HepG2 (cell line): ENCODE measurements around the gene MED19. TPM values are rescaled to one million over a fixed set of nuclear protein-coding genes. Genes with fewer than 3 reads are reported as not detected.
A peak's percentile ranks its signal among the peaks of the same experiment; 100 is the strongest.

Experiments used
- ATF7 ChIP-seq, 2 experiments: fragments of 450-650 bp in 1 of 2; sonication (generic) in 1 of 2; formaldehyde crosslinking in 1 of 2; IDR thresholded peaks; 2 replicates each; pipeline versions ENCODE4 v1.4.0 to v1.6.1; 2016 to 2020; ENCODE audit warnings: antibody characterized with exemption in 1 of 2, mild to moderate bottlenecking in 1 of 2, missing genetic modification reagents in 1 of 2
- CBX2 ChIP-seq, 2 experiments: fragments of 200-600 bp in 1 of 2; sonication (generic); formaldehyde crosslinking in 1 of 2; IDR thresholded peaks; 2 replicates each; pipeline versions ENCODE4 v1.7.0 to v1.8.1; 2018 to 2022; ENCODE audit warnings: low read depth in 2 of 2, low read length in 1 of 2, mild to moderate bottlenecking in 1 of 2, missing genetic modification reagents in 1 of 2
- CHD2 ChIP-seq: IDR thresholded peaks from 2 replicates; pipeline ENCODE4 v1.6.1; 2011; ENCODE audit warnings: low read depth, low read length, improper control_type of control experiment
- ELF1 ChIP-seq: sonication (generic); formaldehyde crosslinking; IDR thresholded peaks from 2 replicates; pipeline ENCODE4 v1.4.0; 2020; ENCODE audit warnings: missing genetic modification reagents
- EP300 ChIP-seq, 3 experiments: sonication (generic) in 1 of 3; formaldehyde crosslinking in 1 of 3; IDR thresholded peaks; 2 replicates each; pipeline versions ENCODE4 v1.5.1 to v1.6.1; 2011 to 2020; ENCODE audit warnings: low read depth in 2 of 3, low read length in 2 of 3, borderline replicate concordance in 1 of 3, improper control_type of control experiment in 1 of 3, mild to moderate bottlenecking in 1 of 3, missing genetic modification reagents in 1 of 3, moderate library complexity in 1 of 3
- GFI1 ChIP-seq: sonication (generic); formaldehyde crosslinking; IDR thresholded peaks from 2 replicates; pipeline ENCODE4 v1.5.0; 2020; ENCODE audit warnings: missing genetic modification reagents, mild to moderate bottlenecking, borderline replicate concordance
- KLF16 ChIP-seq, 2 experiments: sonication (generic) in 1 of 2; formaldehyde crosslinking in 1 of 2; IDR thresholded peaks; 2 replicates each; pipeline versions ENCODE4 v1.6.1 to v1.8.0; 2016 to 2023; ENCODE audit warnings: missing genetic modification reagents in 2 of 2, missing compliant biosample characterization in 1 of 2
- ONECUT2 ChIP-seq: sonication (generic); formaldehyde crosslinking; IDR thresholded peaks from 2 replicates; pipeline ENCODE4 v1.4.0; 2020; ENCODE audit warnings: missing genetic modification reagents
- PAWR ChIP-seq: sonication (generic); formaldehyde crosslinking; IDR thresholded peaks from 2 replicates; pipeline ENCODE4 v1.4.0; 2020; ENCODE audit warnings: missing genetic modification reagents, mild to moderate bottlenecking, borderline replicate concordance
- RCOR2 ChIP-seq: IDR thresholded peaks from 2 replicates; pipeline ENCODE4 v1.6.1; 2016; ENCODE audit warnings: missing biosample characterization, missing genetic modification reagents
- SALL2 ChIP-seq: sonication (generic); formaldehyde crosslinking; IDR thresholded peaks from 2 replicates; pipeline ENCODE4 v1.8.1; 2023; ENCODE audit warnings: mild to moderate bottlenecking, missing genetic modification reagents, inconsistent platforms
- SMAD9 ChIP-seq: sonication (generic); formaldehyde crosslinking; IDR thresholded peaks from 2 replicates; pipeline ENCODE4 v1.5.1; 2020; ENCODE audit warnings: mild to moderate bottlenecking, missing genetic modification reagents
- SMARCE1 ChIP-seq: fragments of 450-650 bp; IDR thresholded peaks from 2 replicates; pipeline ENCODE4 v1.6.1; 2017; ENCODE audit warnings: borderline replicate concordance
- SP140L ChIP-seq: sonication (generic); formaldehyde crosslinking; IDR thresholded peaks from 2 replicates; pipeline ENCODE4 v1.4.0; 2020; ENCODE audit warnings: missing genetic modification reagents, borderline replicate concordance
- ZBTB1 ChIP-seq: sonication (generic); formaldehyde crosslinking; IDR thresholded peaks from 2 replicates; pipeline ENCODE4 v1.4.0; 2020; ENCODE audit warnings: missing genetic modification reagents, borderline replicate concordance
- ZFP82 ChIP-seq: sonication (generic); formaldehyde crosslinking; IDR thresholded peaks from 2 replicates; pipeline ENCODE4 v1.5.1; 2020; ENCODE audit warnings: mild to moderate bottlenecking, missing genetic modification reagents, borderline replicate concordance
- ZNF230 ChIP-seq: sonication (generic); formaldehyde crosslinking; IDR thresholded peaks from 2 replicates; pipeline ENCODE4 v1.4.0; 2020; ENCODE audit warnings: mild to moderate bottlenecking, missing genetic modification reagents
- ZNF235 ChIP-seq: sonication (generic); formaldehyde crosslinking; IDR thresholded peaks from 2 replicates; pipeline ENCODE4 v1.8.1; 2023; ENCODE audit warnings: mild to moderate bottlenecking, missing genetic modification reagents, borderline replicate concordance
- ZNF24 ChIP-seq: fragments of 450-650 bp; IDR thresholded peaks from 2 replicates; pipeline ENCODE4 v1.6.1; 2017; ENCODE audit warnings: antibody characterized with exemption, mild to moderate bottlenecking
- ZNF281 ChIP-seq: sonication (generic); formaldehyde crosslinking; IDR thresholded peaks from 2 replicates; pipeline ENCODE4 v1.4.0; 2020; ENCODE audit warnings: missing genetic modification reagents, borderline replicate concordance
- ZNF513 ChIP-seq: sonication (generic); formaldehyde crosslinking; conservative IDR thresholded peaks from 2 replicates; pipeline ENCODE4 v1.5.0; 2020; ENCODE audit warnings: missing genetic modification reagents
- ZNF547 ChIP-seq: sonication (generic); formaldehyde crosslinking; IDR thresholded peaks from 2 replicates; pipeline ENCODE4 v1.5.1; 2020; ENCODE audit warnings: mild to moderate bottlenecking, missing genetic modification reagents
- ZNF616 ChIP-seq: sonication (generic); formaldehyde crosslinking; IDR thresholded peaks from 2 replicates; pipeline ENCODE4 v1.5.0; 2020; ENCODE audit warnings: low read depth, mild to moderate bottlenecking, missing genetic modification reagents
- ZNF781 ChIP-seq: sonication (generic); formaldehyde crosslinking; IDR thresholded peaks from 2 replicates; pipeline ENCODE4 v1.5.1; 2020; ENCODE audit warnings: borderline replicate concordance, mild to moderate bottlenecking, missing genetic modification reagents; ENCODE audit errors: not compliant biosample characterization
- polyA plus RNA-seq, 8 experiments: library from polyadenylated mRNA; depleted of rRNA in 3 of 8; stranded (reverse) in 7 of 8; unstranded in 1 of 8; fragments of >200 nt; fragmentation: Illumina TruSeq in 4 of 8; extraction: Trizol in 4 of 8; gene quantifications; 2 replicates each; pipeline versions ENCODE4 v1.2.1 to v1.2.3, GENCODE V29; 2011 to 2016; ENCODE audit warnings: low read depth in 4 of 8, missing spikeins in 1 of 8, mixed read lengths in 1 of 8; ENCODE audit not compliant: insufficient read depth in 1 of 8
- total RNA-seq, 5 experiments: library from RNA; depleted of rRNA; stranded (reverse); fragments of >200 nt; fragmentation: Illumina TruSeq; extraction: Trizol; gene quantifications; 2 replicates each; pipeline ENCODE4 v1.2.3, GENCODE V29; 2016; ENCODE audit warnings: low read depth in 1 of 5
- TF ChIP-seq, protein P1 (sequence below): sonication (generic); formaldehyde crosslinking; IDR thresholded peaks from 2 replicates; pipeline ENCODE4 v1.5.0; 2020; ENCODE audit warnings: missing genetic modification reagents, mild to moderate bottlenecking, borderline replicate concordance

MED19 gene
- total and polyA plus RNA-seq, 2 of the 13 experiments (the other 11 are each of a cell fraction or from before 2014, with no cell fraction given), result 12.9 to 13.8 TPM

- no peak for TF ChIP-seq ZNF547 (CRISPR knock-in tag)
- peak; percentile 83 for TF ChIP-seq ATF7 (IDR thresholded peaks at IDR 0.05)
- no peak for TF ChIP-seq ATF7 (CRISPR knock-in tag; IDR thresholded peaks at IDR 0.05)
- TF ChIP-seq ZNF230 (CRISPR knock-in tag), result no peak
- TF ChIP-seq SMARCE1, result no peak
- TF ChIP-seq RCOR2 (CRISPR knock-in tag), result no peak
- no peak for TF ChIP-seq KLF16 (CRISPR knock-in tag; IDR thresholded peaks at IDR 0.05)
- TF ChIP-seq ZNF513 (CRISPR knock-in tag), result no peak
- TF ChIP-seq ELF1, result peak; percentile 79; the same call in 1 of the 2 replicates
- 0 out of 2 replicates have a peak, but pooled peaks have one; percentile 7 for TF ChIP-seq ZNF235 (CRISPR knock-in tag)
- peak in 1 of 2 experiments; percentile 15; a peak in 1 of 4 replicates for TF ChIP-seq EP300 (IDR thresholded peaks at IDR 0.05; ENCODE audit: low read depth in 2 of 2, low read length in 2 of 2)
- no peak for TF ChIP-seq EP300 (CRISPR knock-in tag; IDR thresholded peaks at IDR 0.05; ENCODE audit: borderline replicate concordance)
- no peak for TF ChIP-seq ZBTB1 (CRISPR knock-in tag)
- TF ChIP-seq SP140L (CRISPR knock-in tag), result no peak
- TF ChIP-seq SALL2 (CRISPR knock-in tag), result no peak
- TF ChIP-seq ZNF781 (CRISPR knock-in tag), result no peak
- no peak for TF ChIP-seq ONECUT2
- TF ChIP-seq ZNF616 (CRISPR knock-in tag), result 0 out of 2 replicates have a peak, but pooled peaks have one; percentile 26
- TF ChIP-seq ZNF24, result no peak
- TF ChIP-seq ZNF281 (CRISPR knock-in tag), result no peak
- TF ChIP-seq, protein P1, sequence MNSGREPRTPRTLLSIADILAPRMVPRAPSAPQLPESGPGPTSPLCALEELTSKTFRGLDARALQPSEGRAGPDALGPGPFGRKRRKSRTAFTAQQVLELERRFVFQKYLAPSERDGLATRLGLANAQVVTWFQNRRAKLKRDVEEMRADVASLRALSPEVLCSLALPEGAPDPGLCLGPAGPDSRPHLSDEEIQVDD (CRISPR knock-in tag), result 0 out of 2 replicates have a peak, but pooled peaks have one; percentile 42
- TF ChIP-seq CHD2, result 0 out of 2 replicates have a peak, but pooled peaks have one; percentile 11
- no peak for TF ChIP-seq PAWR (CRISPR knock-in tag)
- TF ChIP-seq CBX2 (IDR thresholded peaks at IDR 0.05; ENCODE audit: low read depth, low read length), result no peak
- TF ChIP-seq CBX2 (CRISPR knock-in tag; IDR thresholded peaks at IDR 0.05; ENCODE audit: low read depth), result no peak
- no peak for TF ChIP-seq ZFP82
- TF ChIP-seq GFI1 (CRISPR knock-in tag), result 0 out of 2 replicates have a peak, but pooled peaks have one; percentile 46
- no peak for TF ChIP-seq SMAD9 (CRISPR knock-in tag)
Measured at GRCh38 chr11:57667117-57667735, 44.8 kb downstream of the MED19 start (continued).
